H1 (cell line): Measurements from ENCODE around the gene ARHGAP22. TPM values are rescaled to one million over a fixed set of nuclear protein-coding genes. Genes with fewer than 3 reads are reported as not detected.
A peak's percentile ranks its signal among the peaks of the same experiment; 100 is the strongest.

ENCODE experiments used
- BCL11A ChIP-seq, 2 experiments: IDR thresholded peaks; one replicate each; pipeline ENCODE4 v1.6.1; 2011; ENCODE audit warnings: low read depth in 2 of 2, low read length in 2 of 2, mild to moderate bottlenecking in 2 of 2
- CBX5 ChIP-seq: fragments of 300-800, 300-1000 bp; sonication (generic); IDR thresholded peaks from 2 replicates; pipeline ENCODE4 v1.7.1; 2016; ENCODE audit warnings: antibody characterized with exemption, low read length, low read depth
- CEBPB ChIP-seq: IDR thresholded peaks from 2 replicates; pipeline ENCODE4 v1.6.1; 2012; ENCODE audit warnings: low read depth, low read length
- CHD1 ChIP-seq: IDR thresholded peaks from 2 replicates; pipeline ENCODE4 v1.6.1; 2012; ENCODE audit warnings: low read depth, low read length, improper control_type of control experiment
- CTBP2 ChIP-seq: IDR thresholded peaks from 2 replicates; pipeline ENCODE4 v1.7.0; 2011; ENCODE audit warnings: borderline replicate concordance, mild to moderate bottlenecking, moderate library complexity, mixed read lengths, low read length; ENCODE audit not compliant: insufficient read depth, insufficient read length
- GTF2F1 ChIP-seq: IDR thresholded peaks from 2 replicates; pipeline ENCODE4 v1.6.1; 2012; ENCODE audit warnings: low read depth, low read length, improper control_type of control experiment, borderline replicate concordance
- KDM4A ChIP-seq: IDR thresholded peaks from one replicate; pipeline ENCODE4 v1.7.1; 2012; ENCODE audit warnings: low read depth, mild to moderate bottlenecking, moderate library complexity, low read length, inconsistent platforms; ENCODE audit not compliant: severe bottlenecking
- KDM5A ChIP-seq: fragments of 200-600 bp; IDR thresholded peaks from 2 replicates; pipeline ENCODE4 v1.7.1; 2012; ENCODE audit warnings: mild to moderate bottlenecking, low read length, inconsistent platforms, mixed read lengths
- POU5F1 ChIP-seq: IDR thresholded peaks from 2 replicates; pipeline ENCODE4 v1.6.1; 2011; ENCODE audit warnings: low read depth, mild to moderate bottlenecking, low read length, moderate library complexity
- RFX5 ChIP-seq: IDR thresholded peaks from 2 replicates; pipeline ENCODE4 v1.6.1; 2011; ENCODE audit warnings: low read depth, low read length, improper control_type of control experiment, borderline replicate concordance
- RNF2 ChIP-seq: fragments of 200-900, 300-1000 bp; sonication (generic); IDR thresholded peaks from 2 replicates; pipeline ENCODE4 v1.7.1; 2016; ENCODE audit warnings: borderline replicate concordance, low read depth, mild to moderate bottlenecking, antibody characterized with exemption, low read length; ENCODE audit not compliant: poor library complexity, severe bottlenecking; ENCODE audit errors: missing control alignments
- SAP30 ChIP-seq: fragments of 300-600 bp; sonication (generic); IDR thresholded peaks from 2 replicates; pipeline ENCODE4 v1.7.1; 2012; ENCODE audit warnings: low read length, moderate library complexity, mild to moderate bottlenecking, inconsistent platforms; ENCODE audit not compliant: insufficient read depth, insufficient replicate concordance
- SP1 ChIP-seq: IDR thresholded peaks from 2 replicates; pipeline ENCODE4 v1.6.1; 2011; ENCODE audit warnings: low read depth, low read length
- SP4 ChIP-seq: IDR thresholded peaks from 2 replicates; pipeline ENCODE4 v1.6.1; 2012; ENCODE audit warnings: low read length, inconsistent platforms
- SRF ChIP-seq: IDR thresholded peaks from 2 replicates; pipeline ENCODE4 v1.6.1; 2011; ENCODE audit warnings: mild to moderate bottlenecking, low read depth, low read length, moderate library complexity
- TBP ChIP-seq: IDR thresholded peaks from 2 replicates; pipeline ENCODE4 v1.6.1; 2011; ENCODE audit warnings: low read depth, low read length, improper control_type of control experiment
- YY1 ChIP-seq: IDR thresholded peaks from 2 replicates; pipeline ENCODE4 v1.6.1; 2011; ENCODE audit warnings: low read depth, mild to moderate bottlenecking, low read length
- polyA plus RNA-seq, 7 experiments: library from polyadenylated mRNA; depleted of rRNA in 3 of 7; stranded (reverse) in 5 of 7; unstranded in 2 of 7; fragments of >200 nt in 5 of 7; fragments of 200-250 nt in 2 of 7; gene quantifications; 1 replicate in 5 of 7; 2 replicates in 1 of 7; 4 replicates in 1 of 7; pipeline versions ENCODE4 v1.2.1 to v1.2.3, GENCODE V29; 2011 to 2013; ENCODE audit warnings: missing spikeins in 2 of 7, mixed read lengths in 2 of 7
- total RNA-seq: library from RNA; stranded (reverse); fragmentation: NEBNext Ultra II Directional; extraction: Animal tissue kit (Norgen Biotek cat#: 25700); gene quantifications from 2 replicates; pipeline ENCODE4 v1.2.1, GENCODE V29; 2021

Gene ARHGAP22
- total and polyA plus RNA-seq, 2 of the 8 experiments (the other 6 are each of a cell fraction or from before 2014, with no cell fraction given) = 3.6 to 11.2 TPM

GRCh38 chr10:48608279-48608681, 3.4 kb upstream of the ARHGAP22 start (continued):
- no peak for TF ChIP-seq CTBP2
- no peak for TF ChIP-seq TBP
- no peak for TF ChIP-seq RFX5
- no peak for TF ChIP-seq RNF2
- no peak for TF ChIP-seq CBX5
- no peak for TF ChIP-seq KDM5A
- no peak for TF ChIP-seq BCL11A (IDR thresholded peaks at IDR 0.05; ENCODE audit: low read depth in 2 of 2, low read length in 2 of 2)
- no peak for TF ChIP-seq SAP30
- no peak for TF ChIP-seq POU5F1
- TF ChIP-seq CHD1 = no peak
- TF ChIP-seq SP4 = no peak
- no peak for TF ChIP-seq GTF2F1
- no peak for TF ChIP-seq CEBPB
- peak; percentile 55; the same call in 1 of the 2 replicates for TF ChIP-seq YY1
- no peak for TF ChIP-seq KDM4A
- TF ChIP-seq SRF = no peak
- no peak for TF ChIP-seq SP1
